Stimulated activated CD4-positive, alpha-beta T cell treated with anti-CD3 and anti-CD28 coated beads, Interleukin-4, amount 100 ng/mL, for 24 hours (primary cell): ENCODE measurements around the gene RHEB.
A peak's percentile ranks its signal among the peaks of the same experiment; 100 is the strongest.

Experiments
- DNase-seq: peaks from one replicate; pipeline ENCODE4 v3.0.0-alpha.2; 2020

The RHEB gene

DNA sequence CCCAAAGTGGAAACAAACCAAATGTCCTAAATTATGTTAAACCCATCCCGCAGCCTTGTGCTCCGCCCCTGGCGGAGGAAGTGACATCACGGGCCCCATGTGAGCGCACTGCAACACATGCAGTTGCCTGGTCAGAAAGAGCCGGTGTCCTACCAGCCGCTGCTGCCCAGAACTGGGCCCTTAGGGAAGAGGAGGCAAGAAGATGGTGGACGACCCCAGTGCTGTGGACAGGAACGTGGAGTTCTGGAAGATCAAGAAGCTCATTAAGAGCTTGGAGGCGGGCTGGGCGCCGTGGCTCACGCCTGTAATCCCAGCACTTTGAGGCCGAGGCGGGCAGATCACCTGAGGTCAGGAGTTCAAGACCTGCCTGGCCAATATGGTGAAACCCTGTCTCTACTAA is 18.0 kb downstream of the RHEB start:
- no peak for DNase-seq

DNA sequence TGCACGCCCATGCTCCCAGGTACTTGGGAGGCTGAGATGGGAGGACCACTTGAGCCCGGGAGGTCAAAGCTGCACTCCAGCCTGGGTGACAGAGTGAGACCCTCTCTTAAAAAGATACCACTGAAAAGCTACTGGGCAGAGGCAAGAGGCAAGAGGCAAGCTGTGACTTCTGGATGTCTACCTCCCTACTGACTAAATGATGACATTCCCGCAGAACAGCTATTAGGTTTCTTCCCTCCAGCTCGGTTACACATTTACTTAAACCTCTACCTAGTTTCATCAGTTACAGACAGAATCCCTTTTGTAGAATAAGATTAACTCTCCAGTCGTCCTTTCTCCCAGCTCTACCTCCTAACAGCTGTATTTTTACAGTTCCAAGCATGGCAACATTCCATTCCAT is 21.2 kb downstream of the RHEB start:
- DNase-seq, result no peak

DNA sequence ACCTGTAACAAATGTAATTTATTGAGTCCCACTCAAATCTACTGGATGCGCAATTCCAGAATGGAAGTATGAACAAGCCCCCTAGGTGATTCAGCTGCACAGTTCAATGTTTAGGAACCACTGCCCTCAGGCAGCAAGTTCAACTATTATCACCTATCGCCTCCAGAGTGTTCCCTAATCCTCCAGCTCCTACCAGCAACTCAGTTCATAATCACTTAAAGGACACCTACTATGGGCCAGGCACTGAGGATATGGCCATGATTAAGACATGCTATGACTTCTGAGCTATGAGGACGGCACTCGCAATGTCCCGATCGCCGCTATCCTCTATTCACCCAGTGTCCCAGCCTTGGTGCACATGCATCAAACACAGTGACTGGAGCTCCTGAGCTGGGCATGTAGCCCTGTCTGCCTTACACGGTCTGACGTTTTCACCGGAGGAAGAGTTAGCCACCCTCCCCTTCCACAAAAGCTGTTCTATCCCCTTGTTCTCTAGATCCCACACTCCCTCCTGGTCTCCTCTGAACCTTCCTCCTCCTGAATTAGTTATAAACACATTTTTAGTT is 22.3 kb downstream of the RHEB start:
- DNase-seq, result no peak

DNA sequence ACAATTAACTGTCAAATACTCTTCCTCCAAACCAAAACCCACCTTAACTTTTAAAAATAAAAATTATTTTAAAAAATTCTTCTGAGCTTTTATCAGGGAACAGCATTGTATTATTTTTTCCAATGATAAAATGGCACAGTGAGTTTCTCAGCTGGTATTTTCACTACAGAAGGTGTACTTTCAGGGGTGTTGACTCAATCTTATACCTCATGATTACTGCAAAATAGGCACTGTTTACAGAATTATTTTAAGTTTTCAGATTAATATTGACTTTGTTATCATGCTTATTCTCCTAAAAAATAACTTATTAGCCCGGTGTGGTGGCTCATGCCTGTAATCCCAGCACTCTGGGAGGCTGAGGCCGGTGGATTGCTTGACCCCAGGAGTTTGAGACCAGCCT is 24.3 kb downstream of the RHEB start:
- no peak for DNase-seq

DNA sequence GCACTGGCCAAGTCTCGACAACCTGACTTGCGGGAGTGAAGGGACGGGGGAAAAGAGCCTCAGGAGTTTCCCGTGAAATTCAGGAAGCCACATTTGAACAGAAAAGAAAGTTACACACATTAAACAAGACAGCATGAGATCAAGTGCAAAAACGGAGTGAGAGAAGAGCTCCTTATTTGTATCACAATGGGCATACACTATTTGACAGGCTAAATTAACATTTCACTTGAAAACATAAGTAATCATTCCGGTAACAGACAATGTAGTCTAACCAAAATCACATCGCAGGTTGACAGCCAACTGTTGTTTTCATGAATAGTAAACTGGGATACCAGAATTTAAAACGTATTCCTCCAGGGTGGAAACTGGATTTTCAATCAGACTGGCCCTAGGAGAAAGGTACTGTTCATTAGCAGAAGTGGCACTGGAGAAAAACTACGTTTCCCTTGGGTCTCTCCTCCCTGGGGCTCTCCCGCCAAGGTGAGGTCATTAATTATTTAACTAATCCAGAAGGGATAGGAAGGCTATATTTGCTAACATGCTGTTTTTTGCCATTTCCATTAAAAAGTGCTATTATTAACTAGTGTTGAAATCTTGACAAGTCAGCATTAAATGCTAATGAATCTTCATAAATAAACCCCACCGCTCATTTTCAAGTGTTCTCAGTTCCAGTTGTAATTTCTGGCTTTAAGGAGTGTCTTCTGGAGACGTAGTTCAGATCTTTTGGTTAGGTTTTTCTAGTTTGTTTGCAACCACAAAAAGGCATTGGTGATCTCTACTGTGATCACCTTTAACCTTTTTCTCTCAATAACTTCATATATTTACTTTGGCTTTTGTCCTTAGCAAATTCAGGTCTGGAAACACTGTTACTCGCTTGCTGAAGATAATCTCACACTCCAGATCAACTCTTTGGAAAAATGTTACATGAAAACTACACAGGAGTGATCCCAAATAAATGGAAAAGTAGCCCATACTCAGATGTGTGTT is 25.1 kb downstream of the RHEB start:
- DNase-seq, result no peak

DNA sequence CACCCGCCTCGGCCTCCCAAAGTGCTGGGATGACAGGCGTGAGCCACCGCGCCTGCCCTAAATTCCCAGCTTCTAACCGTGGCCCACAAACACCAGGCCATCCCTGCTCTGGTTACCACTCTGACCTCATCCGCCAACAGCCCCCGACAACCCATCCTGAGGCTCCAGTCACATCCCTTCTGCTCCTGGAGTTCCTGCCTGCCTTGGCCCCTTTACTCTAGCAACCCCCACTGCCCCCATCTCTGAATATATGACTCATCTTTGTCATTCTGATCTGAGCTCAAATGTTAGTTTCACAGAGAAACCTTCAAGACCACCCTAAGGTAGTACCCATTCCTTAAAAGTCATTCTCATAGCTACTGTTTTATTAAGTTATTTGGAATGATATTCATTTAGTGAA is 26.6 kb downstream of the RHEB start:
- no peak for DNase-seq

DNA sequence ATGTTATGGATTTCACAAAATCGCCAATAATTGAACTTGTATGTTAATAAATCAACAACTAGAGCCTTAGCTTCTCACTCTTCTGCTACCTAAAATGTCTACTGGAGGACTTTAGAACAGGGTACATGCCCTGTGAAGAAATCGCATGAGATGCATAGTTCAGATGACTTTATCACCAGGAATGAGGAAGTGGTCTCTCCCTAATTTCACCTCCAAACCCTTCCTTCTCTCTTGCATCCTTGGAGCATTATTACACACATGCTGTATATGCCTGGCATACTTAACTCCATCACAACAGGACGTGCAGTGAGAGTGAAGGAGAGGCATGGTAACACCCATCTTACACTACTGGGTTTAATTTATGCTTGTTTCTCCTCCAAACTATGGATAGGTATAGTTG is 27.8 kb downstream of the RHEB start:
- DNase-seq, result no peak

DNA sequence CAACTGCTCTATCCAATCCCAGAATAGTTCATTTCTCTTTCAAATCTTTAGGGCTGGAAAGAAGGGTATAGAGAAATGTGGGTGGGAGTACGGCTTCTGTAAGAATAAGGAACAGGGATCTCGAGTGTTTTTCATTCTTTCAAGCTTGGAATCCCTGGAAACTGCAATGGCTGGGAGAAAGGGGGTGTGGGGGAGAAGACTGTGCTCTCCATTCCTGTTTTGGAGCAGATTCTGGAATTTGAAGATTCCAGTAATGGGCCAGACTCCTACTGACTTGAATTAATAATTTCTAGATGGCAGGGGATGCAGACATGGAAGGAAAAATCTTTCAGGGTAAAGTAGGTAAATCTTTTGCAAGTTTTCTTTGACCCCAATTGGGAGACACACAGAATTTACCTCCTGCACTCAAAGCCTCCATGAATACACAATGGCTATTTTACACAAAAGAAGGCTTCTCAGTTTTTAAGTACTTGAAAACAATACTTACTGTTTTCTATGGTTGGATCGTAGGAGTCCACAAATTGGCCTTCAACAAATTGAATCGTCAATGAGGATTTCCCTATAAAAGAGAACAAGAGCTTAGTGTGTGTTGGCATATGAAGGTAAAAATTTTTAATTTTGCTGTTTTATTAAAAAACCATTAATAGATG is 29.1 kb downstream of the RHEB start:
- DNase-seq, result no peak

DNA sequence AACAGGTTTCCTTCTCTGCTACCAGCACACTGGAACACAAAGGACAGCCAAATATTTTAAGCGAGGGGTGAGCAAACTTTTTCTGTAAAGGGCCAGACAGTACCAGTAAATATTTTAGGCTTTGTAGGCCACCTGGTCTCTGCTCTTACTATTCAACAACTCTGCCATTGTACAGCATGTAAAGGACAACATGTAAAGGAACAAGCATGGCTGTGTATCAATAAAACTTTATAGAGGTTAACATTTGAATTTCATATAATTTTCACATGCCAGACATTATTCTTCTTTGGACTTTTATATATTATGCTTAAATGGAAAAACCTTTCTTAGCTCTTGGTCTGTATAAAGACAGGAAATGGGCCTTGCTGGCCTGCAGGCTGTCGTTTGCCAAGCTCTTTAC is 30.2 kb downstream of the RHEB start:
- no peak for DNase-seq

DNA sequence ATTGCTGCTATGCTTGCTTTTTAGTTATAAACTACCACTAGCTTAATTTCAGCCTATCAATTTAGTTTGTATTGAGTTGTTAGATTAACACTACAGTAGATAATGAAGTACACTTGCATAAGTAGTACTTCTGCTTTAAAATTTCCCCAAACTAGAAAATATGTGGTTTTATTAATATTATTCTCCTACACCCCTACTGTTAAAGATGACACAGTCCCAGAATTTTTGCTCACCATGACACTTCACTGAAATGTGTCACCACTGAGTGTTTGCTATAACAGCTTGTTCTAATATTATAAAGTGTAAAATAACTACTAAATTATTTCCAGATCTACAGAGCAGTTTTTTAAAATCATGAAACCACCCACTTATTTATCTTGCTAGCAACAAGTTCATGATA is 31.6 kb downstream of the RHEB start:
- no peak for DNase-seq

DNA sequence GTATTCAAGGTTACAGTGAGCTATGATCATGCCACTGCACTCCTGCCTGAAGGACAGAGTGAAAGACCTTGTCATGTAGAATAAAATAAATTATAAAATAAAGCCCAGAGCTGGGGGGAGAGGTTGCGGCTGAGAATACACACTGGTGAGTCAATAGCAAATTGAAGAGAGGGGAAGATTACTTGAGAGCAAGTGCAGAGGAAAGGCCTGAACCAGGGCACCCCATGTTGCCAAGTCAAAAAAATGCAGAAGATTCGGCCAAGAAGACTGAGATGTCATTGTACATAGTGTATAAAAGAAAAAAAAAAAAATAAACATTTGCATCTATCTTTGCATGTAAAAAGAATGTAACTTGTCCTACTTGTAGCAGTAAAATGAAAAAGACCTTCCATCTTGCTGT is 32.5 kb downstream of the RHEB start:
- no peak for DNase-seq

DNA sequence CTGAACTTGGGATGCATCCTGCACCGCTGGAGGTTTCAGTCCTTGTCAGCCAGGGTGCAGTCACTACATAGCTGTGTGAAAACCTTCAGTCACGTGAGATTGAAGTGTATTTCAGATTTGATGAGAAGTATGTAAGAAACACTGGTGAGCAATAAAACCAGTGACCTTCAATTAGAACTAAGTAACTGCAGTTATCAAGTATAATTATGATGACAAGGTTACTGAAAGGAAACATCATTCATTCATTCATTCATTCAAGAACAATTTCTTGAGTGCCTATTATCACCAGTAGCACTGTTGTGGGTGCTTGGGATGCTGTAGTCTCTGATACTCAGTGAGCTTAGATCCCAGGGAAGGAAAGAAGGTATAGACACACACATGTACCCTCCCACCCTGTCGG is 33.6 kb downstream of the RHEB start:
- DNase-seq, result no peak

DNA sequence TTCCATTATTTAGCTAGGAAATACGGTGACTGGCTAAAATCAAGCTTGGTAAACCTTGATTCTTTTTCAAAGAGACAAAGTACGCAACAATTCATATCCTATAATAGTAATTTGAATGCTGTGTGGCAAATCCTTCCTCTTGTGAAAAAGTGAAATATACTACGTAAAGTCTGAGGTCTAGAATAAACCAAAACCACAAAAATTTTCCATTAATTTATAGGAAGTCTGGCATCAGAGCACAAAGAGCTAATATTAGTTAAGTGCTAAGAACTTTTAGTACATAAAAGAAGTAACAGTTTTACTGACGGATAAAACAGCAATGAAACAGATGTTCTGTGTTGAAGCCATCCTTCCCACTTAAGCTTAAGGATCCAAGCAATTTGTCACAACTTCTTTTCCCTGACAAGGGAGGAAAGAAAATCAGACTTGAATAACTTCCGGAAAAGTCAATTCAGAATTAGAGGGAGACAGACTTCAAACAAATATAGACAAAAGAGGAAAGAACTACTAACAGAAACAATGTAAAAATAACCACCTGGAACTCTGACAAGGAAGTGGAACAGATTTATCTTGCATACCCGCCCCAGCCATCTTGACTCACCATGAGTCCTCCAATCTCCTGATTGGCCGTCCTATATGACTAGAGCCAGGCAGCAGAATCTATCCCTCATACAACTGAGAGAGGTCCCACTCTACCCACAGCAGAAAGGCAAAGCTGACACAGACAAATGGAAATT is 34.6 kb downstream of the RHEB start:
- peak; percentile 32 for DNase-seq

DNA sequence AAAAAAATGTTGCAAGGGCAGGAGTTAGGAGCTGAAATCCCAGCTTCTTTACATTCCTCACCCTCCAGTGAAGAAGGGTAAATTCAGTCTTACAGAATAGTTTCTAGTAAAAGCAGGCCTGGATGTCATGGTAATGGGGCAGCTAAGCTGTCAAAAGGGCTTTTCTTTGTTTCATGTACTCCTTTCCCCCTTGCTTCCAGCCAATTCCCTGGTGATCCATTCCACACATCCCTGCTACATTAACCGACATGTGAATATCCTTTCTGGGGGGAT is 36.0 kb downstream of the RHEB start:
- DNase-seq, result no peak

DNA sequence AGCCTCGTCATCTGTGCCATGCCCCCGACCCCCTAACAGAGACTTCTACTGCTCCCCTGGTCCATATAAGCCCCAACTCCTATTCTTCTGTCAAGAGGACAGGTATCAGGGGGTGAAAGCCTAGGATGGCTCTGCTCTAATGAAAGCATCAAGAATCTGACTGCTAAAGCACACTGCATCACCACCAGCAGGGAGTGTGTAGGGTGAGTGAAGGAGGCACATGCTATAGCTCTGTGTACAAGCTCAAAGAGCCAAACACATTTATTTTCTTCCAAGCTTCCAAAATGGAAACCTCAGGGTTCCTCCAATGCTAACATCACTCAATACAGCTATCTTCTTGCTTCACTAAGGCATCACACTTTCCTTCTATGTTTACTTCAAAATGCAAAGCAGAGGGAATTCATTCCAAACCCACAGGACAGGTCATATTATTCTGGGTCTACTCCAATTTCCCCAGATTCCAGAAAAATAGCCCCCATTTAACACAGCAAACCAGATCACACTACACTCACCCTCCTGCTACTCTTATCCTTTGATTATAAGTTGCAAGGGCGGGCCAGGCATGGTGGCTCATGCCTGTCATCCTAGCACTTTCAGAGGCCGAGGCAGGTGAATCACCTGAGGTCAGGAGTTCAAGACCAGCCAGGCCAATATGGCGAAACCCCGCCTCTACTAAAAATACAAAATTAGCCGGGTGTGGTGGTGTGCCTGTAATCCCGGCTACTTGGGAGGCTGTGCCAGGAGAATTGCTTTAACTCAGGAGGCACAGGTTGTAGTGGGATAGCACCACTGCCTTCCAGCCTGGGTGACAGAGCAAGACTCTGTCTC is 36.6 kb downstream of the RHEB start:
- DNase-seq, result no peak

DNA sequence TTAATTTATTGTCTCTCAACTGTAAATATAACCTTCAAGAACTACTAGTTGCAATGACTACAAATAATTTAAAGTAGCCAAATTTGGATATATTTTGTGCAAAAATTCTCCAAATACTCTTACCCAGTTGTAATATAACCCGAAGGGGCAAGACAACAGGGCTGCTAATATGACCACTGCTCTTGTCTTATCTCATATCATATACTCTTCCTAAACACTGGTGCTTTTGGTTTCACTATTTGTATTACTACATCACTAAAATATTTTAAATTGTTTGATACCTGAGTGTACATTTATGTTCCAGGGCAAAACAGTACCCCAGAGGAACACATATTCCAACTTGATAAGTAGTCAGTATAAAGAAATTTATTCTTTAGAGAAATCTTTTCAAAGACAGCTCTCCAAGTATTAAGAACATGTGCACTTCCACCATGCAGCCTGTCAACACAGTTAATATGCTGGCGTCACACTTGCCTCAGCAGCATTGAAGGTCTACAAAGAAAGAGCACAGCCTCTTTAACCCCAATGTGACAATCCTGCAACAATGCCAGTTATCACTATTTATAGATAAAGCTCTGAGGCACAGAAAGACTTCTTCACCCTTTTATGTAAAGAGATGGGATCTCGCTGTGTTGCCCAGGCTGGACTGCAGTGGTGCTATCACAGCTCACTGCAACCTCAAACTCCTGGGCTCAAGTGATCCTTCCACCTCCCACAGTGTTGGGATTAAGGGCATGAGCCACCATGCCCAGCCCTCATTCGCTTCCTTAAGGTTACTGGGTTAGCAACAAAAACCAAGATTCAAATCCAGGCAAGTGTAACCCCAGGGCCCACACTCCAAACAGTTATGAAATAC is 37.8 kb downstream of the RHEB start:
- no peak for DNase-seq

DNA sequence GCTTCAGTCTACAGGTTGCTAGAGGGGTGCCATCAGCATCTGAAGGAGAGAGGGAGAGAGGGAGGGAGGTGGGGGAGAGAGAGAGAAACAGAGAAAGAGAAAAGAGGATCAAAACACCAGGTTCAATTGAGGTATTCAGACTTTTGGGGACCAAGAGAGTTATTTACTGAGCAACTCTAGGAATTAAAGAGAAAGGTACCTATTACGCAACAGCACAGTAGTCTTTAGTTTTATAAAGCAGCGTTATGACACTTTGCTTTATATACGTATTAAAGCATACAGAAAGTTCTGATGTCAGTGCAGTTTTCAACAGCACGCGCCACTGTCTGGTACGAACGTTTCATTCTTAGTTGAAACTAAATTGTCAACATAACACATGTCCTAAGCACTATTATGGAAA is 41.8 kb downstream of the RHEB start:
- DNase-seq, result no peak

DNA sequence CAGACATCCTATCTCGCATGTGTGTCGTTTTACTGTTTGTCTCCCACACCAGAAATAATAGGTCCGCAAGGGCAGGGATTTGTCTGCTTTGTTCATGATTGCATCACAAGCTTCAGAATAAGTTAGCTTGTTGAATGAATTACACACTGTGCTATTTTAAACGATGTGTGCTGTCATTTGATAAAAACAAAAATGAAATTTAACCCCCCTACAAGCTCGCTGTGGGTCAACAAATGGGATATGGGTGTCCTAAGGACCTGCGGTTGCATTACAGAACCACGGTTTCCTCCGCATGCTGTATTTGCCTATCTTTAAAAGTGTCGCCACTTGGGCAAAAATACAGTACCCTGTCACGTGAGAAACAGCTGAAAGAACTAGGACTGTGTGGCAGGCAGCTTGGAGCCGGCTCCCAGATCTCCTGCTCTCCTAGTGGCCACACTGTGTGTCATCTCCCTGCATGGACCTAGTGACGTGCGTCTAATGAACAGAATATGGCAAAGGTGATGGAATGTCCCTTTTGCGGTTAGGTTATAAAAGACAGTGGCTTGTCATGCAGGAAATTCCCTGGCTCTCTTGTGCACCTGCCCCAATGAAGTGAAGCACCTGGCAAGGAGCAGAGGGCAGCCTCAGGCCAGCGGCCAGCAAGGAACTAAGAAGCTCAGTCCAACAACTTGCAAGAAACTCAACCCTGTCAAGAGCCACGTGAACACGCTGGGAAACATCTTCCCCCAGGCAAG is 46.9 kb downstream of the RHEB start:
- DNase-seq, result no peak

DNA sequence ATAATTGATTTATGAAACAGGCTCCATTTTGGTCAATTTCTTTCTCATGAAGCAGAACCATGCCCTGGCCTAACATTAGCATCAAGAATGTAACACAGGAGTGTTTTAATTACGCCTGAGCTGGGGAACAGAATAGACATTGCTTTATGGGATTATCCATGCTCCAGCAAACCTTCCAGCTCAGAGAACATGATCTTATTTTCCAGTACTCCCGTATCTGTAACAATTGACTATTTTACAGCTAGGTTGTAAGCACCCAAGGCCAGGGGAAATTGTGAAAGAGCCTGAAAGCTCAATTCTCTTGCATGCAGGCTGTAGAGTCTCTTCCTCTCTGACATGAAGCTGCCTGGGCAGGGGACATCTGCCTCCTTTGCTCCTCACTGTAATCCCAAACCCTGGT is 49.0 kb downstream of the RHEB start:
- no peak for DNase-seq

DNA sequence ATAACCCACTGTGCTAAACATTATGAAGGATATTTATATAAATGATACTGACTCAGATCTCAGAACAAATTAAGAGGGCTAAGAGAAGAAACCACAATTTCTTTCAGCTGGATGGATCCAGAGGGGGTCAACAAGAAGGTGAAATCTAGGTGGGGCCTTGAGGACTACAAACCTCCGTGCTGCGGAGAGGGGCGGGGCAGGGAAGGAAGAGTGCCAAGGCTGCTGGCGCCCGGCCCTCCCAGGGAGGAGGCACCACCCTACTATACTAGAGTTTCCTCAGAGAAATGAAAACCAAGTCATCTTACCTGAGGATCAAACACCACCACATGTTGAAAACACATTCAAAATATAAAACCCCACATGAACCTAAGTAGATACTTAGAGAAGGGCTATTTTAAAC is 50.4 kb downstream of the RHEB start:
- DNase-seq, result no peak
